Upper lobe of left lung (tissue), 6 donors: ENCODE measurements around the gene PARVB. TPM values are rescaled to one million over a fixed set of nuclear protein-coding genes. Genes with fewer than 3 reads are reported as not detected.

ENCODE experiments used
- ATAC-seq, 2 donors: fragments of 200-7000 bp; cut with Tn5 transposase; one replicate each; pipeline ENCODE4 v1.9.1; 2022; ENCODE audit warnings: mild to moderate bottlenecking in 2 of 2, moderate library complexity in 2 of 2; ENCODE audit not compliant: low FRiP score in 2 of 2
- DNase-seq, 2 donors: peaks; one replicate each; pipeline ENCODE4 v3.0.0-alpha.2; 2019 to 2020
- H3K27ac ChIP-seq, 4 donors: fragments of 200-600 bp; sonication (generic); one replicate each; pipeline ENCODE4 v1.5.1; 2016 to 2019
- H3K27me3 ChIP-seq, 4 donors: fragments of 200-600 bp; sonication (generic); one replicate each; pipeline ENCODE4 v1.5.1; 2017 to 2019
- H3K36me3 ChIP-seq, 4 donors: fragments of 200-600 bp; sonication (generic); one replicate each; pipeline ENCODE4 v1.5.1; 2016 to 2019
- H3K4me1 ChIP-seq, 4 donors: fragments of 200-600 bp; sonication (generic); one replicate each; pipeline ENCODE4 v1.5.1; 2018 to 2019
- H3K4me3 ChIP-seq, 4 donors: fragments of 200-600 bp; sonication (generic); one replicate each; pipeline ENCODE4 v1.5.1; 2017 to 2019; ENCODE audit warnings: mild to moderate bottlenecking in 2 of 4, moderate library complexity in 1 of 4
- H3K9me3 ChIP-seq, 4 donors: fragments of 200-600 bp; sonication (generic); one replicate each; pipeline ENCODE4 v1.5.1; 2018 to 2019
- CTCF ChIP-seq, 6 experiments: fragments of 450-650 bp in 4 of 6; fragments of 200-600 bp in 2 of 6; sonication (generic) in 2 of 6; IDR thresholded peaks; one replicate each; pipeline ENCODE4 v1.5.1; 2016 to 2019; ENCODE audit warnings: antibody characterized with exemption in 6 of 6
- EP300 ChIP-seq, 4 donors: sonication (generic); formaldehyde crosslinking; IDR thresholded peaks; one replicate each; pipeline ENCODE4 v1.5.1; 2017; ENCODE audit warnings: antibody characterized with exemption in 4 of 4, control low read depth in 2 of 4
- POLR2A ChIP-seq, 4 donors: fragments of 450-650 bp; IDR thresholded peaks; one replicate each; pipeline ENCODE4 v1.5.1; 2016 to 2017; ENCODE audit warnings: antibody characterized with exemption in 4 of 4, mild to moderate bottlenecking in 2 of 4
- POLR2AphosphoS5 ChIP-seq, 2 donors: sonication (generic); formaldehyde crosslinking; IDR thresholded peaks; one replicate each; pipeline ENCODE4 v1.5.1; 2017; ENCODE audit warnings: antibody characterized with exemption in 2 of 2
- WGBS, 2 donors: methylation state at CpG; one replicate each; pipeline ENCODE4 v1.1.5; 2017 to 2018; 5-methylcytosine and 5-hydroxymethylcytosine counted together
- total RNA-seq, 6 donors: library from RNA; depleted of rRNA in 4 of 6; stranded (reverse); fragments of >200 nt in 4 of 6; gene quantifications; one replicate each; pipeline versions ENCODE4 v1.1.0 to v1.2.1, GENCODE V29; 2016 to 2021
- donor health status: DM: no; HTN: no; CAD: no; lungs with moderate emphysema.
- donor health status: DM: no; HTN: yes; CAD: no; lungs with severe emphysema.

Gene PARVB
- total RNA-seq, 6 donors from 2014 or later = 14.5 to 56.1 (median 37.0) TPM

GRCh38 chr22:44182588-44183286 lies 158.6 kb downstream of the PARVB start:
- peaks cover 0 to 18% (median 3%) of the 10 kb centered on the region in 4 donors for H3K4me1 ChIP-seq
- DNase-seq (peak; percentile 62 to 87), ATAC-seq (peak; percentile 77 to 81)
- no peaks in the 10 kb centered on the region for H3K9me3 ChIP-seq
- H3K27me3 ChIP-seq = no peaks in the 10 kb centered on the region
- peak overlapping the region in 3 of 4 donors; percentile 30 to 45 (median 45) for H3K4me3 ChIP-seq
- H3K27ac ChIP-seq = peak overlapping the region; percentile 78 to 89 (median 83)
- TF ChIP-seq POLR2AphosphoS5 (IDR thresholded peaks at IDR 0.05) (peak; percentile 37 to 65), EP300 (IDR thresholded peaks at IDR 0.05) (no peak), POLR2A (IDR thresholded peaks at IDR 0.05) (peak in 1 of 4 donors; percentile 68), CTCF (IDR thresholded peaks at IDR 0.05) (no peak)
- 55 to 60% methylated on average over 11 to 17 of the region's 17 CpGs for WGBS, 2 donors
- no peaks in the 10 kb centered on the region for H3K36me3 ChIP-seq

GRCh38 chr22:44183287-44183588 lies 159.1 kb downstream of the PARVB start:
- Histone ChIP-seq H3K36me3 (no peaks in the 10 kb centered on the region), H3K4me1 (peaks cover 0 to 18% (median 3%) of the 10 kb centered on the region in 4 donors), H3K27ac (peak overlapping the region in 2 of 4 donors; percentile 85 to 89), H3K9me3 (no peaks in the 10 kb centered on the region), H3K4me3 (peak overlapping the region in 1 of 4 donors; percentile 45), H3K27me3 (no peaks in the 10 kb centered on the region)
- DNase-seq (no peak), ATAC-seq (no peak)
- WGBS, 2 donors = 76 to 78% methylated on average over 8 of the region's 8 CpGs
- TF ChIP-seq POLR2AphosphoS5 (IDR thresholded peaks at IDR 0.05) (no peak), EP300 (IDR thresholded peaks at IDR 0.05) (no peak), POLR2A (IDR thresholded peaks at IDR 0.05) (no peak), CTCF (IDR thresholded peaks at IDR 0.05) (no peak)

GRCh38 chr22:44184006-44184405 lies 159.9 kb downstream of the PARVB start:
- WGBS, 2 donors = 77 to 89% methylated on average over 4 of the region's 4 CpGs
- ATAC-seq (no peak), DNase-seq (no peak)
- no peak overlapping the region for H3K4me3 ChIP-seq
- no peaks in the 10 kb centered on the region for H3K9me3 ChIP-seq
- H3K36me3 ChIP-seq = no peaks in the 10 kb centered on the region
- TF ChIP-seq POLR2A (IDR thresholded peaks at IDR 0.05) = no peak
- TF ChIP-seq CTCF (IDR thresholded peaks at IDR 0.05) = no peak
- TF ChIP-seq EP300 (IDR thresholded peaks at IDR 0.05) = no peak
- TF ChIP-seq POLR2AphosphoS5 (IDR thresholded peaks at IDR 0.05) = no peak
- peaks cover 0 to 18% (median 3%) of the 10 kb centered on the region in 4 donors for H3K4me1 ChIP-seq
- H3K27me3 ChIP-seq = no peaks in the 10 kb centered on the region
- no peak overlapping the region for H3K27ac ChIP-seq

GRCh38 chr22:44185237-44186120 lies 161.4 kb downstream of the PARVB start:
- Histone ChIP-seq H3K4me1 (peaks cover 0 to 17% (median 3%) of the 10 kb centered on the region in 4 donors), H3K27ac (no peak overlapping the region), H3K9me3 (no peaks in the 10 kb centered on the region), H3K36me3 (no peaks in the 10 kb centered on the region), H3K27me3 (no peaks in the 10 kb centered on the region), H3K4me3 (no peak overlapping the region)
- TF ChIP-seq CTCF (IDR thresholded peaks at IDR 0.05) (no peak), POLR2A (IDR thresholded peaks at IDR 0.05) (no peak), POLR2AphosphoS5 (IDR thresholded peaks at IDR 0.05) (no peak), EP300 (IDR thresholded peaks at IDR 0.05) (no peak)
- peak in 1 of 2 donors; percentile 61 for DNase-seq
- 91 to 94% methylated on average over 10 to 16 of the region's 16 CpGs for WGBS, 2 donors
- ATAC-seq = no peak
